GM06990 (cell line): ENCODE results near the gene FBXO2.

Experiments used
- DNase-seq: peaks from one replicate; pipeline ENCODE4 v3.0.0-alpha.2; 2011; ENCODE audit not compliant: insufficient read length; ENCODE audit errors: extremely low read depth
- H3K27me3 ChIP-seq: replicated peaks from 2 replicates; pipeline ENCODE4 v1.6.0; 2011; ENCODE audit warnings: low read length; ENCODE audit not compliant: control insufficient read depth, insufficient read depth
- H3K36me3 ChIP-seq: 2 replicates; pipeline ENCODE4 v1.5.1; 2011; ENCODE audit warnings: low read length; ENCODE audit not compliant: control insufficient read depth, insufficient read depth
- H3K4me3 ChIP-seq: replicated peaks from 2 replicates; pipeline ENCODE4 v1.5.1; 2011; ENCODE audit warnings: low read depth, mild to moderate bottlenecking, control low read depth, low read length
- TF ChIP-seq, protein P1 (sequence below): IDR thresholded peaks from 2 replicates; pipeline ENCODE4 v1.5.1; 2011; ENCODE audit warnings: low read length, control low read depth, mild to moderate bottlenecking, inconsistent platforms; ENCODE audit not compliant: insufficient read depth, poor library complexity, severe bottlenecking

FBXO2 gene

DNA sequence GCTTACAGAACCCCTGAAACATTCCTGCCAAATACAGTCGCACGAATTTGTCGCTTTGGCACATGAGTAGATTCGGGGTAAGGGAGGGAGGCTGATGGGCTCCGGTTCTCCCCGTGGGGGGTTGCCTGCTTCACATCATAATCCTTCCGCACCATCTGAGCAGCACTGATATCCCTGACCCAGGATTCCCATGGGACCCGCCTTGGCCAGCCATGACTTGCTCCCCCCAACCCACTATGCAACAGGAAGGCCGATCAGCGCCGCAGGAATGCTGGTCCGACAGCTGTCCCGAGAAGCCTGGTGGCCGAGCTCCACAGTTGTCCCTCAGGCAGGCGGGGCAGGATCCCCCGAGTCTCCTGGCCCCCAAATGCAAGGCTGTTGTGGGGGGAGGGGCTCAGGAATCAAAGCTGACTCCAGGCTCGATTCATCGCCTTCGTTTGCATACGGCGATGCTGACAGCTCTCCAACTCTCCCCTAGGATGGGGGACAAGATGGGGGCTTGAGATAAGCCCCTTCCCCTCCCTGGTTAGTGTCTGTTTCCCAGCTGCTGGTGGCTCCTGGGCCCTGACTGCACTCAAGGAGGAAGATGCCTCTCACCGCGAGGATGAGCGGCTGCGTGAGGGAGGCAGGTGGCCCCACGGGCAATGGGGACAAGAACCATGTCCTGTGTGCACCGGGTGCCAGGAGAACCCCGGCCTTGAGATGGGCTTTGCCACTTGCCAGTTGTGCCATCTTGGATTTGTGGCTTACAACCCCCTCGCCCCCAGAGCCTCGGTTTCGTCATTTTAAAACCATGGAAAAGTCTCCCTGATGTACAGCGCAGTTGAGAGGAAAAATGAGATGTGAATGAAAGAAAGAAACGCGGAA, 46.6 kb upstream of the FBXO2 start:
- TF ChIP-seq, protein P1, sequence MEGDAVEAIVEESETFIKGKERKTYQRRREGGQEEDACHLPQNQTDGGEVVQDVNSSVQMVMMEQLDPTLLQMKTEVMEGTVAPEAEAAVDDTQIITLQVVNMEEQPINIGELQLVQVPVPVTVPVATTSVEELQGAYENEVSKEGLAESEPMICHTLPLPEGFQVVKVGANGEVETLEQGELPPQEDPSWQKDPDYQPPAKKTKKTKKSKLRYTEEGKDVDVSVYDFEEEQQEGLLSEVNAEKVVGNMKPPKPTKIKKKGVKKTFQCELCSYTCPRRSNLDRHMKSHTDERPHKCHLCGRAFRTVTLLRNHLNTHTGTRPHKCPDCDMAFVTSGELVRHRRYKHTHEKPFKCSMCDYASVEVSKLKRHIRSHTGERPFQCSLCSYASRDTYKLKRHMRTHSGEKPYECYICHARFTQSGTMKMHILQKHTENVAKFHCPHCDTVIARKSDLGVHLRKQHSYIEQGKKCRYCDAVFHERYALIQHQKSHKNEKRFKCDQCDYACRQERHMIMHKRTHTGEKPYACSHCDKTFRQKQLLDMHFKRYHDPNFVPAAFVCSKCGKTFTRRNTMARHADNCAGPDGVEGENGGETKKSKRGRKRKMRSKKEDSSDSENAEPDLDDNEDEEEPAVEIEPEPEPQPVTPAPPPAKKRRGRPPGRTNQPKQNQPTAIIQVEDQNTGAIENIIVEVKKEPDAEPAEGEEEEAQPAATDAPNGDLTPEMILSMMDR = no peak
- no peaks in the 10 kb centered on the region for H3K36me3 ChIP-seq
- no peak for DNase-seq
- peaks cover 2% of the 10 kb centered on the region; the same call in 1 of the 2 replicates for H3K27me3 ChIP-seq
- H3K4me3 ChIP-seq = no peak overlapping the region

DNA sequence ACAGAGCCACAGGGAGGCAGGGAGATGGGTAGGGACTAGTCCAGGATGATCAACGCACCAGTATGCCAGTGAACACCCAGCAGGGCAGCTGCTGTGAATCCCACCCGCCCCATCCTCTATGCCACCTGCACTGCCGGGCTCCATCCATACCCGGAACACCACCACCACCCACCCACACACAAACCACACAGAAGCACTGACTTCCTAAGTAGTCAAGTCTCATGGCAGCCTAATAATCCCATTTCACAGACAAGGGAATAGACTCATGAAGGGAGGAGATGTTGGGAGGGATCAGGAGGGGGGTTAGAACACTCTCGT, 43.6 kb upstream of the FBXO2 start:
- Histone ChIP-seq H3K36me3 (no peaks in the 10 kb centered on the region), H3K27me3 (peaks cover 4% of the 10 kb centered on the region), H3K4me3 (no peak overlapping the region)
- TF ChIP-seq, protein P1 = no peak
- no peak for DNase-seq

DNA sequence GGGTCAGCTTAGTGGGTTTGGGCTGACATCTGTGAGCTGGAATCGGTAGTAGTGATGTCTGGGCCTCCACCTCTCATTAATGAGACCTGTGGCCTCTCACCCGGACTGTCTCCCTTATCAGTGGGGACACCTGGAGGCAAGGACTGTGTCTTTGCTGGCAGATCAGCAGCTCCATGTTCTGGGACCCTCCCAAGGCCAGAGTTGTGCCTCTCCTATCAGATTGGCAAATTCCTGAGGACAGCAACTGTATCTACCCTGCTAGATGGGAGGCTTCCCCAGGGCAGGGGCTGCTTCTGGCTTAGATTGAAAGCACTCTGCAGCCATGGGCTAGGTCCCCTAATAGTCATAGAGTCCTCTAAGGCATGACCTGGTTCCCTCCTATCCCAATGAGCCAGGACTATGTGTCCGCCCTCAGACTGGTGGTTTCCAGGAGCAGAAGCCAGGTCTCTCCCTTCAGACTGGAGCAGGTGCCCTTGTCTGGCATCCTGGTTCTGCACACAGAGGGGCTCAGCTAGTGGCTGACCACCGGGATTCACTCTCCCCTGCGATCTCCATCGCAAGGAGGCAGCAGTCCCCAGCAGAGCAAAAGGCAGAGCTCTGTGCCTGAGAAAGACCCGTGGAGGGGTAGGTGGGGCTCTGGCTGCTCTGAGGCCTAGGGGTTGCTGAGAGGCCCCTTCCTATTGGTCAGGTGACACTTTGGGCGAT, 43.1 kb upstream of the FBXO2 start:
- TF ChIP-seq, protein P1 = no peak
- Histone ChIP-seq H3K4me3 (no peak overlapping the region), H3K36me3 (no peaks in the 10 kb centered on the region), H3K27me3 (peaks cover 4% of the 10 kb centered on the region)
- DNase-seq = no peak

DNA sequence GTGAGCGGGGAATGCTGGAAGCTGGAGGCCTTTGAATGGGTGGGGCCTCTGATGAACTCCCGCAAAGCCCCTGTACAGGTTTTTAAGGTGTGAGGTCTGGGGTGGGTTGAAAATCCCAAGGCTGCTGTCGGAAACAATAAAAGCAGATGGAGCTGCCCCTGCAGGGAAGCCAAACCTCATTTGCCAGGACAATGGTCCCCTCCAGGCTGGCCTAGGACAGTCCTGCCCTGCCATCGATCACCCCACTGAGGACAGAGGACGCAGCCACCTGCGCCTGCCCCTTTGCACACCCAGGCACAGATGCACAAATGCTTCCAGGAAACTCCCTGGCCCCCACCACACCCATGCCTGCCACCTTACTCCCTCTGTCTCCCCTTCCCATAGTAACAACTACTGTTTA, 41.6 kb upstream of the FBXO2 start:
- DNase-seq = no peak
- Histone ChIP-seq H3K4me3 (no peak overlapping the region), H3K36me3 (no peaks in the 10 kb centered on the region), H3K27me3 (peaks cover 4% of the 10 kb centered on the region)
- TF ChIP-seq, protein P1 = no peak

DNA sequence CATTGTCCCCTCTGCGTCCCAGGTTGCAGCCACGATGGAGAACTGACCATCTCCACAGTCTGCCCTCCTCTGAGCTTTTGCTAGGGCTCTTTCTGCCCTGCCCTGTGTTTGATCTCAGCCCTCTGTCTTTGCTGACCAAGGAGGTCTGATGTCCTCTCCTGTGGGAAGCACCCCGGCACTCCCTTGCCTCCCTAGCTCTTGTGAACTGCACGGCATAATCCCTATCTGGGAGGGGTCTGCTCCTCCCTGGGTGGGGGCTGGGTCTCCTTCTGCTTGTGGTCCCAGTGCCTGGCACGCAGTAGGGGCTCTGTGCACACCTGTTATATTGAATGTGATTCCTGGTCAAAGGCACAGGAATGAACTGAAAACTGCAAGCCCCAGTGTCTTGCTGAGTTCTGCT, 39.7 kb upstream of the FBXO2 start:
- H3K27me3 ChIP-seq = peaks cover 4% of the 10 kb centered on the region
- TF ChIP-seq, protein P1 = no peak
- H3K4me3 ChIP-seq = no peak overlapping the region
- no peak for DNase-seq
- no peaks in the 10 kb centered on the region for H3K36me3 ChIP-seq
